Ovary (tissue), 3 donors: ENCODE results near the gene ARHGEF39.

Source experiments
- POLR2A ChIP-seq: fragments of 450-650 bp; IDR thresholded peaks from one replicate; pipeline ENCODE4 v1.6.1; 2017; ENCODE audit warnings: antibody characterized with exemption, mild to moderate bottlenecking, moderate library complexity
- TF ChIP-seq, protein P1 (sequence below), 3 donors: fragments of 450-650 bp in 2 of 3; fragments of 200-600 bp in 1 of 3; IDR thresholded peaks; one replicate each; pipeline versions ENCODE4 v1.5.1 to v1.8.0; 2016 to 2022; ENCODE audit warnings: antibody characterized with exemption in 3 of 3, mild to moderate bottlenecking in 1 of 3
- donor health status: DM: no; HTN: no; CAD: no.

DNA sequence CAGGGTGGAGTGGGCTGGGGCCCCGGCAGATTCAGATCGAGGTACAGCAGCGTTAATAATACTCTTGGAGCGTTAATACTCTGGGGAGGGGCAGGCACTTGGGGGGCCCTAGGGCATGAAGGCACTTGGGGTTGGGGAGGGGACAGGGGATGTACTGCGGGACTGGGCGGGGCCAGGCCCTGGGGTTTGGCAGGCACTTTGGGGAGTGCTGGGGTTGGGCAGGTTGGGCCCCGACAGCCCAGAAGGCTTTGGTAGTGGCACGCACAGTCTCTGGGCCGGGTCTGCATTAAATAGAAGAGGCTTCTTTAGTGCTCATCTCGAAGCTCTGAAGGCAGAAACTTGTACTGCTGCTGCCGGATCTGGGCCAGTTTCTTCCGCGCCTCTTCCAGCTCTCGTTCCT is 32.5 kb upstream of the ARHGEF39 start:
- TF ChIP-seq, protein P1, sequence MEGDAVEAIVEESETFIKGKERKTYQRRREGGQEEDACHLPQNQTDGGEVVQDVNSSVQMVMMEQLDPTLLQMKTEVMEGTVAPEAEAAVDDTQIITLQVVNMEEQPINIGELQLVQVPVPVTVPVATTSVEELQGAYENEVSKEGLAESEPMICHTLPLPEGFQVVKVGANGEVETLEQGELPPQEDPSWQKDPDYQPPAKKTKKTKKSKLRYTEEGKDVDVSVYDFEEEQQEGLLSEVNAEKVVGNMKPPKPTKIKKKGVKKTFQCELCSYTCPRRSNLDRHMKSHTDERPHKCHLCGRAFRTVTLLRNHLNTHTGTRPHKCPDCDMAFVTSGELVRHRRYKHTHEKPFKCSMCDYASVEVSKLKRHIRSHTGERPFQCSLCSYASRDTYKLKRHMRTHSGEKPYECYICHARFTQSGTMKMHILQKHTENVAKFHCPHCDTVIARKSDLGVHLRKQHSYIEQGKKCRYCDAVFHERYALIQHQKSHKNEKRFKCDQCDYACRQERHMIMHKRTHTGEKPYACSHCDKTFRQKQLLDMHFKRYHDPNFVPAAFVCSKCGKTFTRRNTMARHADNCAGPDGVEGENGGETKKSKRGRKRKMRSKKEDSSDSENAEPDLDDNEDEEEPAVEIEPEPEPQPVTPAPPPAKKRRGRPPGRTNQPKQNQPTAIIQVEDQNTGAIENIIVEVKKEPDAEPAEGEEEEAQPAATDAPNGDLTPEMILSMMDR (IDR thresholded peaks at IDR 0.05), result no peak
- TF ChIP-seq POLR2A, result no peak
